SK-N-DZ (cell line): ENCODE measurements around the gene ADIRF.
"Not testable (repeated sequence)": the region's sequence is repeated elsewhere in the genome, so short reads cannot be mapped to it uniquely, and the experiment has no call there.

Experiments used
- DNase-seq: peaks from one replicate; pipeline ENCODE4 v3.0.0-alpha.2; 2015; ENCODE audit warnings: low spot score

Gene ADIRF

DNA sequence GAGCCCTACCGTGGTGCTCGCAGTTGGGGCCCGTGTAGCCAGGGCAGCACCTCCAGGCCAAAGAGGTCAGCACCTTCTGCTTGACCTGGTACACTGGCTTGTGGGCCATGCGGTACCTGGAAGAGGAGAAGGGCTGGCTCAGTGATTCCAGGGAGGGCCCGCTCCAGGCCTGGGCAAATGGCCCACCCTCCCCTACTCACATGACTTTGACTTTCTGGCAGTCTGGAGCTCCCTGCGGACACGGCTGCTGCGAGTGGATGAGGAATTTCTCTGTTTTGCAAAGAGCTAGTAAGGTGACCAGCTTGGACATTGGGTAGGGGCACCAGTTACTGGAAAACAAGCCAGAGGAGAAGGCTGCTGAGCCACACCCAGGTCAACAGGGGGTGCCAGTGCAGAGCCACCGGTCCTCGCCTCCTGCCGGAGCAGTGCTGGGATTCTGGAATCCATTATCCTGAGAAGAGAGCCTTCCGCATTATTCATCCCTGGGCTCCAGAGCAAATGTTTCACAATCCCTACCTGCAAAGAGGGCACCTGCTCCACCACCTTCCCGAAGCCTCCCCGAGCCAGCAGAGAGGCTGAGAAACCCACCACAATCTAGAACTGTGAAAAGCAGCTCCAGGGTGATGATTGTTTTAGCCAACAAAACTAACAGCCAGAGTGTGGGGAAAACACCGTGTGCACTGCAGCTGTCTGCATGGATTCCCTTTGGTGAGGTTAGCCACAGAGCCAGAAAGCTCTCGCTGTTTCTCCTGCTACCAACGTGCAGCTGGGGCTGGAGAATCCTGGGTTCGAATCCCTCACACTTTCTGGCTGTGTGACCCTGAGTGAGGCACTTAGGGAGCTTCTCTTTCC lies 22.7 kb upstream of the ADIRF start:
- DNase-seq, result peak; percentile 68

DNA sequence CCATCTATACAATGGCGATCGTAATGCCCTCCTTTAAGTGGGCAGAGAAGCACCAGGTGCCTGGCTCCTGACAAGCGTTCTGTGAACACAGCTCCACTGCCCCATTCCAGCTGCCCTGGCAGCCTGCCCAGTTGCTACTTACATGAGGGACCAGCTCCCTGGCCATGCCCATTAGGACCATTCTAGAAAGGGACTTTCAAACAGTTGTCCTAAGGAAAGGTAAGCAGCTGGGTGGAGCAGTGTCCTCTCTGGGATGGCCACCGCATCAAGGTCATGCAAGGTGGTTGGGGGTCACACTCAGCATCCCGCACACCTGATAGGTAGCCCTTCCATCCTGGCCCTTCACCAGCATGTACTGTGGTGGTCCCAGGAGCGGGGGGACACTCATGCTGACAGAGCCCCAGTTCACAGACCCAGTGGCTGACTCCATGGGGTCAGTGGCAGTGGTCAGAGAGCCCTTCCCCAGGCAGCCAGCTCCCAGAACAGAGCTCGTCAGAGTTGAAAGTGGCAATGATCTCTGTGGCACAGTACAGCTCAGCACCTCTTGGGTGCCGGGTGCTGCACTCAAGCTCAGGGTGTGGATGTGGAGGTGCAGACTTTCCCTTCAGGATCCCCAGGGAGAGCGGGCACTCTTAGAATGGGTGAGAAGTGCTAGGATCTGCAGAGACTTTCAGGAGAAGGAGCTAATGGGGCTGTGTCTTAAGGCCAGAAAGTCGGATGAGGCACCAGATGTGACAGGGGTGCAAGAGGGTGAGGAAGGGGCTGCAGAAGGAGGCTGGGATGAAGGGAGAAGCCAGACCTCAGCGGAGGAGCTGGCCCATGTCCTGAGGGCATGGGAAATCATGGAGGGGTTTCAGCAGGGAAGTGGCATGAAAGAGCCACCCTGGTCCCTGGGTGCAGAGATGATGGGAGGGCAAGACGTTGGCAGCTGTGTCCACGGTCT lies 21.8 kb upstream of the ADIRF start:
- no peak for DNase-seq

DNA sequence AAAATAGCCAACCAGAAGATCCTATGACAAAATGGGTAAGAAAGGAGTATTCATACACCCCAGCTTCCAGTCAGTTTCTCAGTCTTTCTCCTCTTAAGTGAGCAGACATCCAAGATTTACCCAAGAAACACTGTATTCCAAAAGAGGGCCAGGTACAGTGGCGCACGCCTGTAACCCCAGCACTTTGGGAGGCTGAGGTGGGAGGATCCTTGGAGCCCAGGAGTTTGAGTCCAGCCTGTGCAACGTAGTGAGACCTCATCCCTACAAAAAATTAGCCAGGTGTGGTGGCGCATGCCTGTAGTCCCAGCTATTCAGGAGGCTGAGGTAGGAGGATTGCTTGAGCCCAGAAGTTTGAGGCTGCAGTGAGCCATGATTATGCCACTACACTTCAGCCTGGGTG lies 20.5 kb upstream of the ADIRF start:
- not testable (repeated sequence) for DNase-seq

DNA sequence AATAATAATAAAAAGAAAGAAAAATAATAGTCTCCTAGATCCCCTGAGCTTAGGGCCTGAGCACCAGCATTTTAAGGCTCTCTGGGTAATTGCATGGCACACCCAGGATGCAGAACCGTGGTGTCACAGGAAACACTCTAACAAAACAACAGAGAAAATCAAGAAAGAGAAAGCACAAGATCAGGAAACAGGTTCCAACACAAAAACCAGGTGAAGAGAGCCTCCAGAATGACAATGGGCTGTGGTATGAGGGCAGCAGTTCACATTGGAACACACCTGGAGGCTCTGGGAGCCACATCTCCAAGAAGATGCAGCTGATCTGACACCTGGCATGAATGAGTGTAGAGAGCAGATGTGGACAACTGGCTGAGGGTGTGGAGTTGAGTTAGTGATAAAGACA lies 17.9 kb upstream of the ADIRF start:
- no peak for DNase-seq

GRCh38 chr10:86951184-86951761 lies 17.0 kb upstream of the ADIRF start:
- no peak for DNase-seq

GRCh38 chr10:86952106-86952505 lies 16.2 kb upstream of the ADIRF start:
- DNase-seq, result no peak

DNA sequence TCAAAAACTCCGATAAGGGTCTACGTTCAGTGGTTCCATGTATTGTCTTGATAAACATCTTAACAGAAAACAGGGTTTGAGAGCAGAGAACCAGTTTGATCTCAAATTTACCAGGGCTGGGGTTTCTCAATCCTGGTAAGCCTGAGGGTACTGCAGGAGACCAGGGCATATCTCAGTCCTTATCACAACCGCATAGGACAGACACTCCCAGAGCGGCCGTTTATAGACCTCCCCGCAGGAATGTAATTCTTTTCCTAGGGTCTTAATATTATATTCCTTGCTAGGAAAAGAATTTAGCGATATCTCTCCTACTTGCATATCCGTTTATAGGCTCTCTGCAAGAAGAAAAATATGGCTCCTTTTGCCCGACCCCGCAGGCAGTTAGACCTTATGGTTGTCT lies 15.6 kb upstream of the ADIRF start:
- not testable (repeated sequence) for DNase-seq

DNA sequence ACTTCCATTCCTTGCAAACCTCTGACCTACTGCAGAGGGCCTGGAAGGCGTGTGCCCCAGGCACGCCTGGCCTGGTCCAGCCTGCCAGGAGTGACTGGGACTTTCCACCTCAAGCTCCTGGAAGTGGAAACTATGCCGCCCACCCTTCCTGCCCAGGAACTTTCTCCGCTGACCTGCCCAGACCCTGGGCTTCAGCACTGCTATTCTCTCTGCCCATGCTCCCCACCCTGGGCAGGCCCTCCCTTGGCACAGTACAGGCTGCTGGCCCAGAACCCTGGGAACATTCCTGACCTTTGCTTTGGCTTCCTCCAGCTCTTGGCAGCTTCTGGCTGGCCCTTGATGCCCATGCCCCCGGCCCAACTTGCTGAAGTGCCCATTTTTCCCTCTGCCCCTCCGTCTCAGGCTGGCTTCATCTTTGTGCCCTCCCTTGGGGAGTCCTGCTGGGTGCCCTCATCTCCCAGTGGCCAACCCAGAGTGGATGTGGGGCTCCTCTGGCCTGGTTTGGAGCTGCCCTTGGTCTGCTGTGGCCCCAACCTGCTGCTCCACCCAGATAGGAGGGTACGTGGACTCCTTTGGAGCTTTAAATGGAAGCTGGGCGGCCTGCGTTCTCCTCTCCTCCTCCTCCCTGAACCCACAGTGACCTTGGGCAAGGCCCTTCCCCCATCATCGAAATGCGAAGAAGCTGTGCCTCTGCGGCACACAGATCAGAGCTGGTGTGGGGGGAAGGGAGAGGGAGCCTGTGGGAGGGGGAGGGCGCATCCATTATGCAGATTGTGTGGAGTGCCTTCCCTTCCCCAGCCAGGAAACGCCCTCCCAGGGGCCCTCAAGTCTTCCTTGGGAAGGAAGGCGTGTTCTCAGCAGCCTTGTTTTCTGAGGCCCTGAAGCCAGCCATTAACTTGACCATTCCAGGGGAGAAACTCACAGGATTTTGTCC lies 14.3 kb upstream of the ADIRF start:
- DNase-seq, result peak; percentile 96

DNA sequence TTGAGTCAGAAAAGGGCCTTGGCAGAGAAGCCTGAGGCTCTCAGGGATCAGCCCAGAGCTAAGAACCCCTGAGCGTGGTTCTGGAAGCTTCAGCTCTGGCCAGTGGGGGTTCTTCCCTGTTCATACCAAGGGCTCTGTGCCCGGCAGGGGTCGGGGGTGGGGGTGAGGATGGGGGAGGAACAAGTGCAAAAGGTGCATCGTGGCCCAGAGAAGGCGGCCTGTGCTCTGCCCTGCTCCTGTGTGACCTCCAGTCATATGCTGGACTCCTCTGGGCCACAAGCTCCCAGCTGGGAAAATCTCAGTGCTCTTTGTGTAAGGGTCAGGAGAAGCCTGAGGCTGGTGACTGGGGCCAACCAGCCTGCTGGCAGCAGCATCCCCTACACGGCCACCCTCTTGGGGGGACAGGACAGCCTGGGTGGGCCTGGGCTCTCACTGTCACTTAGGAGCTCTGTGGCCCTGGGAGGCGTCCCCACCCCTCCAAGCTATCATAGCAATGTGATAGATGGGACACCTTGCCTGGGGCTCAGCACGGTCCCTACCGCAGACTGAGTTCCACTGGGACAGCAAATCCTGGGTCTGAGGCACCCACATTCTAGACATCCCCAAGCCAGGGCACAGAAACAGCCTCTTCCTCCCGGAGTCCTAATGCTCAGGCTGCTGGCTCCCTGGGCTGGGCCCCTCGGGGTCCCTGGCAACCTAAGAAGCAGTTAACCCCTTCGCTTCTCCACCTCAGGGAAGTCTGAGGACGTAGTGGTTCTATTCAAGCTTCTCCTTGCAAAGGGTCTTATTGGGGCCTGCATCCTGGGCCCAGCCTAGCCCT lies 13.4 kb upstream of the ADIRF start:
- DNase-seq, result peak; percentile 56

DNA sequence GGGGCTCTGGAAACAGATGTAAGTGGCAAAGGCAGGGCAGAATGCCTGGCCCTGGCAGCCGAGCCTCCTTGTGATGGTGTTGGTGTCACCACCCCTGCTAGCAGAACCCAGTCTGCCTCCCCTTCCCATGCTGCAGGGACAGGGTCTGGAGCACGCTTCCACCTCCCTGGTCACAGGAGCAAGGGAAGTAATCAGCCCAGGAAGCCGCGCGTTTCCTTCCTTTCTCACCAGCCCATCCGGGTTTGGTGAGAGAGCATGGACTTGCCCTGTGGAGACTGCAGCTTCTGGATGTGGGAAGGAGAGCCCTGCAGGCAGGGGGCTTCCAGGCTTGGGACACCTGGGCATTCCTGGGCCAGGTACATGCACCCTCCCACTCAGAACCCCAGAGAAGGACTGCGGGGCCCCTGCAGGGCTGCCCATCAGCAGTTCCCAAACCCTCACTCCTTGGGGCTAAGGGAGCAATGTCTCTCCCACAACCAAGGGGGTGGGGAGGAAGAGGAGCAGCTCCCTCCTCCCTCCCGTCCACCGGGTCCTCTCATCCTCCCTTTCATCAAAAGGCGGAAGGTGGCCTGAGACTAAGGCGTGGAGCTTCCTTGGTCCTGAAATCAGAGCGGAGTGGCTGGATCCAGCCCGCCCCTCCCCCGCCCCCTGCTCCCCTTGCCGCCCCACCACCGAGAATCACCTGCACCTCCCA lies 12.6 kb upstream of the ADIRF start:
- DNase-seq, result no peak

DNA sequence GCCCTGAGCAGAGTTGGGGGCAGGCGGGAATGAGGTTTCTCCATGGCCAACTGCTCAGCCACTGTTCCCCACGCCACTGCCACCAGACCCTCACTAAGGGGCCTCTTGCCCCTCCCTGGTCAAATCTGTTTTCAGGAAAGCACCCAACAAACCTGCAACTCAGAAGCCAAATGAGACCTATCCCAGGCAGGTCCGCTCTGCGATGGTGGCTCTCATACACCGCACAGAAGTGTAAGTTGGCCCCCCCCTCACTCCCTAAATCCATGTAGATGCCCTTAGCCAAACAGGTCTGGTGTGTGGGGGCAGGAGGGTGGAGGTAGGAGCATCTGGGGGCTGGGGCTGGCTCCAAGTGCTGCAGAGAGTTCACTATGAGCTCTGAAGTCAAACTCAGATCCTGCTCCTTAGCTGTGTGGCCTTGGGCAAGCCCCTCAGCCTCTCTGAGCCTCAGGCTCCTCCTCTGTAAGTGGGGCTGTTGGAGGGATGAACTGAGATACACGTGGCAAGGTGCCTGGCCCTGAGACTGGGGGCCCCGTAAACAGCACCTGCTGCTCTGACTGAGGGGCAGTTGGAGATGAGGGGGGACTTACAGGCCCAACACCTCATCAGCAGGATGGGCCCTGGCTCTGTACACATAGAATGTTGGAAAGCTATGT lies 12.0 kb upstream of the ADIRF start:
- DNase-seq, result peak; percentile 52

GRCh38 chr10:86956848-86957448 lies 11.3 kb upstream of the ADIRF start:
- DNase-seq, result peak; percentile 90

- no peak for DNase-seq
Measured at GRCh38 chr10:86957471-86958115, 10.7 kb upstream of the ADIRF start, which contains the start of gene MMRN2. MMRN2 (minus strand) TSS chr10:86957615; CDS start chr10:86957541, 74 bp downstream.

GRCh38 chr10:86958116-86958900 lies 10.0 kb upstream of the ADIRF start, which contains the start of gene SNCG:
SNCG (plus strand) TSS chr10:86958599; CDS start chr10:86958698, 99 bp downstream.
- DNase-seq, result peak; percentile 68

GRCh38 chr10:86958901-86959736 lies 9.2 kb upstream of the ADIRF start:
- DNase-seq, result no peak

DNA sequence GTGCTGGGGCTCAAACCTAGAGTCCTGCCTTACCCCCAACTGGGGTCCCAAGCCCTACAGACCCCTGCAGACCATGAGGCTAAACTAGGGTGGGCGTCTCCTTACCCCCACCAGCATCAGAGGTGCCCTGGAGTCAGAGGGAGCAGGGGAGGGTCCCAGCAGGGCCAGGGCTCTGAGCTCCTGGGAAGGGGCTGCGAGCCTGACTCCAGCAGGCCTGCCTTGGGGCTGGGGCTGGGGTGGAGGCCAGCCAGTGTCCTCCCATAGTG lies 8.6 kb upstream of the ADIRF start:
- no peak for DNase-seq
